SK-N-SH (cell line): Measurements from ENCODE around the gene SHROOM4. TPM values are rescaled to one million over a fixed set of nuclear protein-coding genes. Genes with fewer than 3 reads are reported as not detected.

Experiments used
- CTCF ChIA-PET: fragments of 300-600, 350-600 bp; formaldehyde crosslinking; extraction: SDS; loops from one replicate; lab custom pipeline; 2021; lab: Yijun Ruan, JAX
- POLR2A ChIA-PET: fragments of 350-600 bp; sonication (Branson Sonifier 250); formaldehyde crosslinking; extraction: SDS; loops from one replicate; lab custom pipeline; 2020; ENCODE audit warnings: antibody characterized with exemption, inconsistent platforms; lab: Yijun Ruan, JAX
- DNase-seq: peaks from one replicate; pipeline ENCODE4 v3.0.0; 2012
- H2AFZ ChIP-seq: fragments of 200-600 bp; sonication (generic); 2 replicates; pipeline ENCODE4 v1.8.1; 2016; ENCODE audit warnings: antibody characterized with exemption, mild to moderate bottlenecking, low read depth
- H3F3A ChIP-seq: fragments of 200-600 bp; sonication (generic); replicated peaks from 2 replicates; pipeline ENCODE3; 2016; ENCODE audit warnings: antibody characterized with exemption, mild to moderate bottlenecking; ENCODE audit not compliant: insufficient read depth
- H3K27ac ChIP-seq, 2 experiments: fragments of 200-500 bp in 1 of 2; fragments of 200-600 bp in 1 of 2; sonication (Bioruptor generic) in 1 of 2; sonication (generic), shearing (Covaris generic) in 1 of 2; 2 replicates each; pipeline versions ENCODE4 v1.5.1 to v1.6.1; 2014 to 2016; ENCODE audit warnings: low read depth in 2 of 2, inconsistent platforms in 1 of 2, low read length in 1 of 2, mild to moderate bottlenecking in 1 of 2, mixed read lengths in 1 of 2
- H3K27me3 ChIP-seq: fragments of 200-600 bp; sonication (generic), shearing (Covaris generic); 2 replicates; pipeline ENCODE4 v1.6.1; 2016; ENCODE audit warnings: mixed run types; ENCODE audit not compliant: insufficient read depth
- H3K36me3 ChIP-seq, 2 experiments: fragments of 200-500 bp in 1 of 2; fragments of 200-600 bp in 1 of 2; sonication (Bioruptor generic) in 1 of 2; sonication (generic) in 1 of 2; replicated peaks in 1 of 2; 2 replicates each; pipeline versions ENCODE3 to v1.5.1; 2014 to 2016; ENCODE audit warnings: low read length in 1 of 2, mild to moderate bottlenecking in 1 of 2; ENCODE audit not compliant: insufficient read depth in 2 of 2, control insufficient read depth in 1 of 2
- H3K4me1 ChIP-seq, 2 experiments: fragments of 200-500 bp in 1 of 2; fragments of 200-600 bp in 1 of 2; sonication (Bioruptor generic) in 1 of 2; sonication (generic), shearing (Covaris generic) in 1 of 2; 2 replicates each; pipeline versions ENCODE4 v1.5.1 to v1.6.1; 2014 to 2016; ENCODE audit warnings: low read depth in 1 of 2, low read length in 1 of 2, mixed run types in 1 of 2; ENCODE audit not compliant: insufficient read depth in 2 of 2, control insufficient read depth in 1 of 2
- H3K4me2 ChIP-seq: fragments of 200-600 bp; sonication (generic), shearing (Covaris generic); 2 replicates; pipeline ENCODE4 v1.6.1; 2017; ENCODE audit warnings: mixed run types
- H3K4me3 ChIP-seq, 2 experiments: fragments of 200-500 bp in 1 of 2; fragments of 200-600 bp in 1 of 2; sonication (Bioruptor generic) in 1 of 2; sonication (generic), shearing (Covaris generic) in 1 of 2; 2 replicates each; pipeline versions ENCODE4 v1.5.1 to v1.8.1; 2014 to 2016; ENCODE audit warnings: low read depth in 2 of 2, inconsistent platforms in 1 of 2, low read length in 1 of 2, mild to moderate bottlenecking in 1 of 2, mixed read lengths in 1 of 2, moderate library complexity in 1 of 2
- H3K79me2 ChIP-seq: fragments of 200-600 bp; sonication (generic); 2 replicates; pipeline ENCODE4 v1.8.1; 2017; ENCODE audit warnings: mild to moderate bottlenecking; ENCODE audit not compliant: insufficient read depth
- H3K9ac ChIP-seq: fragments of 200-600 bp; sonication (generic); 2 replicates; pipeline ENCODE4 v1.6.1; 2017; ENCODE audit warnings: mixed run types
- H3K9me2 ChIP-seq: fragments of 200-600 bp; sonication (generic); 2 replicates; pipeline ENCODE4 v1.6.1; 2017; ENCODE audit warnings: mixed run types
- H3K9me3 ChIP-seq: fragments of 200-600 bp; sonication (generic); 2 replicates; pipeline ENCODE4 v1.6.1; 2017; ENCODE audit warnings: mixed run types, mild to moderate bottlenecking, moderate library complexity
- H4K20me1 ChIP-seq: fragments of 200-600 bp; sonication (generic); 2 replicates; pipeline ENCODE4 v1.6.1; 2017; ENCODE audit warnings: mild to moderate bottlenecking, mixed run types; ENCODE audit not compliant: insufficient read depth
- CHD2 ChIP-seq: fragments of 150-350 bp; IDR thresholded peaks from 2 replicates; pipeline ENCODE4 v1.6.1; 2018; ENCODE audit warnings: low read length; ENCODE audit not compliant: partially characterized antibody
- EZH2phosphoT487 ChIP-seq: fragments of 200-600 bp; sonication (generic); IDR thresholded peaks from 2 replicates; pipeline ENCODE4 v1.6.1; 2017; ENCODE audit warnings: low read depth, mixed run types, mild to moderate bottlenecking, antibody characterized with exemption, moderate library complexity, borderline replicate concordance
- MXI1 ChIP-seq: IDR thresholded peaks from 2 replicates; pipeline ENCODE4 v1.6.1; 2012; ENCODE audit warnings: mild to moderate bottlenecking, low read depth, low read length, improper control_type of control experiment
- RXRA ChIP-seq: IDR thresholded peaks from 2 replicates; pipeline ENCODE4 v1.4.0; 2012; ENCODE audit warnings: low read depth, mild to moderate bottlenecking, borderline replicate concordance
- YY1 ChIP-seq: IDR thresholded peaks from 2 replicates; pipeline ENCODE4 v1.4.0; 2012; ENCODE audit warnings: low read depth, mild to moderate bottlenecking
- WGBS: methylation state at CpG from one replicate; pipeline ENCODE4 v1.1.6; 2017; ENCODE audit warnings: low lambda C conversion rate; 5-methylcytosine and 5-hydroxymethylcytosine counted together
- polyA plus RNA-seq, 3 experiments: library from polyadenylated mRNA; depleted of rRNA; stranded (reverse); fragments of >200 nt; gene quantifications; 2 replicates each; pipeline ENCODE4 v1.2.3, GENCODE V29; 2012
- TF ChIP-seq, protein P1 (sequence below): fragments of 200-600 bp; sonication (generic); IDR thresholded peaks from 2 replicates; pipeline ENCODE4 v1.6.1; 2017; ENCODE audit warnings: antibody characterized with exemption, mild to moderate bottlenecking, moderate library complexity
- TF ChIP-seq, protein P2 (sequence below): fragments of 150-350 bp; IDR thresholded peaks from 2 replicates; pipeline ENCODE4 v1.6.1; 2016; ENCODE audit warnings: mild to moderate bottlenecking, low read depth, low read length

Gene SHROOM4
- polyA plus RNA-seq, 1 of the 3 experiments (the other 2 are of a cell fraction), result 0.31 TPM

DNA sequence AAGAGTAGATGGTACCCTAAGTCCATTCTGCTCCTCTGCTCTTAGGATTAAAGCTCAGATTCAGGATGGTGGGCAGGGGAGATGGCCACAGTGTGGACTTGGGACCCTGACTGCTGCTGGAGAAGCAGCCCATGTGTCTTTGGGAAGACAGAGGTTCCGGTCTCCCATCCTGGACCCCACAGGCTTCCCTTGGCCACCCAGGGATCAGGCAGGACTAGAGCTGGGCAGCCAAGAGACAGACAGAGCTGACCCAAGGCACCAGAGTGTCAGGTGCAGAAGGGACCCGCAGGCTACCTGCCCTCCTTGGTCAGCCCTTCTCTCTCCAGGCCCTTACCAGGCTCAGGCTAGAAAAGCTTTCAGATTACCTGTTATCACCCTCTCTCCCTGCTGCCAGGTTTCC, 25.7 kb upstream of the SHROOM4 start:
- Histone ChIP-seq H3K9me2 (no peaks in the 10 kb centered on the region), H3K9me3 (no peaks in the 10 kb centered on the region), H2AFZ (no peak overlapping the region), H4K20me1 (no peaks in the 10 kb centered on the region), H3K4me1 (no peaks in the 10 kb centered on the region), H3K36me3 (no peaks in the 10 kb centered on the region), H3K9ac (no peak overlapping the region), H3F3A (no peaks in the 10 kb centered on the region), H3K27me3 (no peaks in the 10 kb centered on the region), H3K27ac (no peak overlapping the region), H3K4me2 (no peak overlapping the region), H3K4me3 (no peak overlapping the region), H3K79me2 (no peaks in the 10 kb centered on the region)
- TF ChIP-seq EZH2phosphoT487, result no peak
- ChIA-PET POLR2A (no interaction called here), CTCF (interaction anchor here (0.7 kb wide), 1 partner anchor 9 kb away, joined by 3 read pairs; no protein-coding TSS in a partner anchor)
- 0% methylated on average over 1 of the region's 2 CpGs for WGBS
- no peak for DNase-seq

- Histone ChIP-seq H3K9me3 (no peaks in the 10 kb centered on the region), H3K27ac (no peak overlapping the region), H3K36me3 (no peaks in the 10 kb centered on the region)
- DNase-seq, result no peak
- POLR2A ChIA-PET, result no interaction called here
- TF ChIP-seq, protein P1, sequence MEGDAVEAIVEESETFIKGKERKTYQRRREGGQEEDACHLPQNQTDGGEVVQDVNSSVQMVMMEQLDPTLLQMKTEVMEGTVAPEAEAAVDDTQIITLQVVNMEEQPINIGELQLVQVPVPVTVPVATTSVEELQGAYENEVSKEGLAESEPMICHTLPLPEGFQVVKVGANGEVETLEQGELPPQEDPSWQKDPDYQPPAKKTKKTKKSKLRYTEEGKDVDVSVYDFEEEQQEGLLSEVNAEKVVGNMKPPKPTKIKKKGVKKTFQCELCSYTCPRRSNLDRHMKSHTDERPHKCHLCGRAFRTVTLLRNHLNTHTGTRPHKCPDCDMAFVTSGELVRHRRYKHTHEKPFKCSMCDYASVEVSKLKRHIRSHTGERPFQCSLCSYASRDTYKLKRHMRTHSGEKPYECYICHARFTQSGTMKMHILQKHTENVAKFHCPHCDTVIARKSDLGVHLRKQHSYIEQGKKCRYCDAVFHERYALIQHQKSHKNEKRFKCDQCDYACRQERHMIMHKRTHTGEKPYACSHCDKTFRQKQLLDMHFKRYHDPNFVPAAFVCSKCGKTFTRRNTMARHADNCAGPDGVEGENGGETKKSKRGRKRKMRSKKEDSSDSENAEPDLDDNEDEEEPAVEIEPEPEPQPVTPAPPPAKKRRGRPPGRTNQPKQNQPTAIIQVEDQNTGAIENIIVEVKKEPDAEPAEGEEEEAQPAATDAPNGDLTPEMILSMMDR, result no peak
- TF ChIP-seq RXRA (no peak), MXI1 (no peak), CHD2 (no peak), YY1 (no peak)
- TF ChIP-seq, protein P2, sequence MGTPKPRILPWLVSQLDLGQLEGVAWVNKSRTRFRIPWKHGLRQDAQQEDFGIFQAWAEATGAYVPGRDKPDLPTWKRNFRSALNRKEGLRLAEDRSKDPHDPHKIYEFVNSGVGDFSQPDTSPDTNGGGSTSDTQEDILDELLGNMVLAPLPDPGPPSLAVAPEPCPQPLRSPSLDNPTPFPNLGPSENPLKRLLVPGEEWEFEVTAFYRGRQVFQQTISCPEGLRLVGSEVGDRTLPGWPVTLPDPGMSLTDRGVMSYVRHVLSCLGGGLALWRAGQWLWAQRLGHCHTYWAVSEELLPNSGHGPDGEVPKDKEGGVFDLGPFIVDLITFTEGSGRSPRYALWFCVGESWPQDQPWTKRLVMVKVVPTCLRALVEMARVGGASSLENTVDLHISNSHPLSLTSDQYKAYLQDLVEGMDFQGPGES, result no peak
- TF ChIP-seq, all 33 proteins: peak for 0
- 2% methylated on average over 5 of the region's 5 CpGs for WGBS
- no peaks in the 10 kb centered on the region for H3K4me1 ChIP-seq
- H3K4me2 ChIP-seq, result no peak overlapping the region
- H3K4me3 ChIP-seq, result no peak overlapping the region
- CTCF ChIA-PET, result interaction anchor here (0.7 kb wide), 1 partner anchor 10 kb away, joined by 3 read pairs; no protein-coding TSS in a partner anchor
- no peak overlapping the region for H3K9ac ChIP-seq
- H3K27me3 ChIP-seq, result no peaks in the 10 kb centered on the region
- H2AFZ ChIP-seq, result no peak overlapping the region
- H3K79me2 ChIP-seq, result no peaks in the 10 kb centered on the region
- no peaks in the 10 kb centered on the region for H3F3A ChIP-seq
- no peaks in the 10 kb centered on the region for H3K9me2 ChIP-seq
- H4K20me1 ChIP-seq, result no peaks in the 10 kb centered on the region
These were observed 25.0 kb upstream of the SHROOM4 start for GRCh38 chrX:50838820-50839600.
